Measurements from ENCODE around the gene RUSF1.
"Not testable (repeated sequence)": the region's sequence is repeated elsewhere in the genome, so short reads cannot be mapped to it uniquely, and the experiment has no call there.

- not testable (repeated sequence) for TF ChIP-seq CTCF (optimal IDR thresholded peaks at IDR 0.05 in 1 of 3, IDR thresholded peaks at IDR 0.05 in 1 of 3, conservative IDR thresholded peaks at IDR 0.05 in 1 of 3; ENCODE audit: extremely low read depth in 1 of 3, insufficient read depth in 2 of 3, low read length in 3 of 3); EZH2 (IDR thresholded peaks at IDR 0.05; ENCODE audit: low read length)
Measured at GRCh38 chr16:31538243-31538598, 30.0 kb upstream of the RUSF1 start.
